Activated T-cell treated with anti-CD3 and anti-CD28 coated beads, Interleukin-2, amount 50 U/mL, for 72 hours (primary cell): Measurements from ENCODE around the gene ZBTB8B. TPM values are rescaled to one million over a fixed set of nuclear protein-coding genes. Genes with fewer than 3 reads are reported as not detected.
A peak's percentile ranks its signal among the peaks of the same experiment; 100 is the strongest.
"Not testable (repeated sequence)": the region's sequence is repeated elsewhere in the genome, so short reads cannot be mapped to it uniquely, and the experiment has no call there.

ENCODE experiments used
- ATAC-seq, 2 donors: fragments of 150-1000 bp; cut with Tn5 transposase; replicated peaks in 1 of 2; 2 replicates each; pipeline ENCODE4 v1.10.0; 2021; ENCODE audit warnings: moderate library complexity in 2 of 2, mild to moderate bottlenecking in 1 of 2
- DNase-seq, 2 donors: peaks; one replicate each; pipeline ENCODE4 v3.0.0; 2021 to 2022; ENCODE audit warnings: mixed read lengths in 1 of 2
- H3K27ac Mint-ChIP-seq: one replicate; pipeline ENCODE4 v1.8.0; 2022; ENCODE audit warnings: mild to moderate bottlenecking, moderate library complexity, mixed read lengths
- H3K27me3 Mint-ChIP-seq: one replicate; pipeline ENCODE4 v1.8.0; 2022; ENCODE audit warnings: low read depth, mixed read lengths
- H3K36me3 Mint-ChIP-seq, 2 donors: one replicate each; pipeline ENCODE4 v1.8.0; 2022; ENCODE audit warnings: mixed read lengths in 2 of 2, mild to moderate bottlenecking in 1 of 2; ENCODE audit not compliant: insufficient read depth in 2 of 2
- H3K4me1 Mint-ChIP-seq: one replicate; pipeline ENCODE4 v1.8.0; 2022; ENCODE audit warnings: low read depth, mixed read lengths
- H3K4me3 Mint-ChIP-seq, 2 donors: one replicate each; pipeline ENCODE4 v1.8.0; 2022; ENCODE audit warnings: mild to moderate bottlenecking in 2 of 2, mixed read lengths in 2 of 2, moderate library complexity in 2 of 2
- H3K9me3 Mint-ChIP-seq, 2 donors: one replicate each; pipeline ENCODE4 v1.8.0; 2022; ENCODE audit warnings: mixed read lengths in 2 of 2
- total RNA-seq, 2 donors: library from RNA; stranded (reverse); gene quantifications; one replicate each; pipeline ENCODE4 v1.2.3, GENCODE V29; 2022

Gene ZBTB8B
- total RNA-seq, 2 donors from 2014 or later: not detected

GRCh38 chr1:32449457-32449831, 15.4 kb upstream of the ZBTB8B start:
- not testable (repeated sequence) for ATAC-seq, H3K9me3 Mint-ChIP-seq, H3K4me1 Mint-ChIP-seq

GRCh38 chr1:32454726-32455125, 10.1 kb upstream of the ZBTB8B start:
- Mint-ChIP-seq H3K4me1 (no peaks in the 10 kb centered on the region), H3K27me3 (no peaks in the 10 kb centered on the region), H3K36me3 (peaks cover 7 to 8% of the 10 kb centered on the region in 2 donors), H3K4me3 (no peak overlapping the region), H3K27ac (no peak overlapping the region), H3K9me3 (peaks cover 8 to 10% of the 10 kb centered on the region in 2 donors)
- DNase-seq (no peak), ATAC-seq (no peak)

More at GRCh38 chr1:32449457-32449831, 15.4 kb upstream of the ZBTB8B start:
- not testable (repeated sequence) for H3K27ac Mint-ChIP-seq, DNase-seq, H3K4me3 Mint-ChIP-seq
- Mint-ChIP-seq H3K36me3 (peaks cover 4 to 13% of the 10 kb centered on the region in 2 donors), H3K27me3 (peaks cover 18% of the 10 kb centered on the region)

GRCh38 chr1:32455958-32456357, 8.9 kb upstream of the ZBTB8B start:
- no peaks in the 10 kb centered on the region for H3K4me1 Mint-ChIP-seq
- H3K9me3 Mint-ChIP-seq: peaks cover 7 to 10% of the 10 kb centered on the region in 2 donors
- no peak for DNase-seq

GRCh38 chr1:32458798-32459197, 6.1 kb upstream of the ZBTB8B start:
- not testable (repeated sequence) for H3K4me1 Mint-ChIP-seq, H3K27ac Mint-ChIP-seq, DNase-seq, H3K36me3 Mint-ChIP-seq, H3K4me3 Mint-ChIP-seq, ATAC-seq, H3K9me3 Mint-ChIP-seq
- H3K27me3 Mint-ChIP-seq: peaks cover 26% of the 10 kb centered on the region

More at GRCh38 chr1:32455958-32456357, 8.9 kb upstream of the ZBTB8B start:
- peaks cover 3 to 5% of the 10 kb centered on the region in 2 donors for H3K36me3 Mint-ChIP-seq
- no peak overlapping the region for H3K4me3 Mint-ChIP-seq
- no peak overlapping the region for H3K27ac Mint-ChIP-seq
- no peak for ATAC-seq
- H3K27me3 Mint-ChIP-seq: no peaks in the 10 kb centered on the region

GRCh38 chr1:32462977-32463376, 1.9 kb upstream of the ZBTB8B start:
- not testable (repeated sequence) for H3K27ac Mint-ChIP-seq, DNase-seq, H3K4me3 Mint-ChIP-seq, ATAC-seq, H3K36me3 Mint-ChIP-seq, H3K9me3 Mint-ChIP-seq
- Mint-ChIP-seq H3K27me3 (peaks cover 53% of the 10 kb centered on the region), H3K4me1 (peaks cover 12% of the 10 kb centered on the region)

GRCh38 chr1:32464191-32464715, 619 bp upstream of the ZBTB8B start:
- no peak for DNase-seq
- no peak overlapping the region for H3K27ac Mint-ChIP-seq

GRCh38 chr1:32465578-32465933, 684 bp downstream of the ZBTB8B start:
- peaks cover 12% of the 10 kb centered on the region for H3K4me1 Mint-ChIP-seq
- H3K27me3 Mint-ChIP-seq: peaks cover 53% of the 10 kb centered on the region
- H3K4me3 Mint-ChIP-seq: peak overlapping the region; percentile 82 to 92
- no peak overlapping the region for H3K27ac Mint-ChIP-seq
- no peaks in the 10 kb centered on the region for H3K9me3 Mint-ChIP-seq
- DNase-seq (no peak), ATAC-seq (no peak)
- no peaks in the 10 kb centered on the region for H3K36me3 Mint-ChIP-seq

More at GRCh38 chr1:32464191-32464715, 619 bp upstream of the ZBTB8B start:
- peaks cover 2% of the 10 kb centered on the region in 2 donors for H3K9me3 Mint-ChIP-seq
- H3K36me3 Mint-ChIP-seq: peaks cover under 1 to 1% of the 10 kb centered on the region in 2 donors
- H3K4me3 Mint-ChIP-seq: peak overlapping the region; percentile 82 to 92
- peaks cover 53% of the 10 kb centered on the region for H3K27me3 Mint-ChIP-seq
- no peak for ATAC-seq
- H3K4me1 Mint-ChIP-seq: peaks cover 12% of the 10 kb centered on the region

GRCh38 chr1:32466761-32467160, 1.9 kb downstream of the ZBTB8B start:
- Mint-ChIP-seq H3K4me3 (no peak overlapping the region), H3K9me3 (no peaks in the 10 kb centered on the region), H3K27ac (no peak overlapping the region), H3K36me3 (no peaks in the 10 kb centered on the region), H3K4me1 (peaks cover 12% of the 10 kb centered on the region), H3K27me3 (peaks cover 47% of the 10 kb centered on the region)
- no peak for DNase-seq
- ATAC-seq: no peak

GRCh38 chr1:32468791-32469190, 3.9 kb downstream of the ZBTB8B start:
- Mint-ChIP-seq H3K4me3 (no peak overlapping the region), H3K9me3 (no peaks in the 10 kb centered on the region), H3K36me3 (no peaks in the 10 kb centered on the region), H3K27ac (no peak overlapping the region), H3K27me3 (peaks cover 27% of the 10 kb centered on the region), H3K4me1 (peaks cover 12% of the 10 kb centered on the region)
- DNase-seq (no peak), ATAC-seq (no peak)

GRCh38 chr1:32470431-32470830, 5.6 kb downstream of the ZBTB8B start:
- no peak overlapping the region for H3K27ac Mint-ChIP-seq
- H3K4me1 Mint-ChIP-seq: peaks cover 4% of the 10 kb centered on the region
- H3K27me3 Mint-ChIP-seq: peaks cover 15% of the 10 kb centered on the region
- DNase-seq (no peak), ATAC-seq (no peak)
- H3K9me3 Mint-ChIP-seq: no peaks in the 10 kb centered on the region
- no peaks in the 10 kb centered on the region for H3K36me3 Mint-ChIP-seq
- no peak overlapping the region for H3K4me3 Mint-ChIP-seq

GRCh38 chr1:32470991-32471694, 6.3 kb downstream of the ZBTB8B start:
- H3K36me3 Mint-ChIP-seq: no peaks in the 10 kb centered on the region
- ATAC-seq: peak in 1 of 2 donors; percentile 60
- DNase-seq: peak; percentile 3 to 26
- peaks cover 11% of the 10 kb centered on the region for H3K27me3 Mint-ChIP-seq
- no peak overlapping the region for H3K4me3 Mint-ChIP-seq
- H3K27ac Mint-ChIP-seq: no peak overlapping the region
- H3K9me3 Mint-ChIP-seq: no peaks in the 10 kb centered on the region
- H3K4me1 Mint-ChIP-seq: no peaks in the 10 kb centered on the region

GRCh38 chr1:32471695-32472362, 7.0 kb downstream of the ZBTB8B start:
- peaks cover 14% of the 10 kb centered on the region for H3K27me3 Mint-ChIP-seq
- ATAC-seq: no peak
- H3K27ac Mint-ChIP-seq: no peak overlapping the region
- DNase-seq: no peak
- no peaks in the 10 kb centered on the region for H3K9me3 Mint-ChIP-seq
- H3K36me3 Mint-ChIP-seq: no peaks in the 10 kb centered on the region
- H3K4me1 Mint-ChIP-seq: no peaks in the 10 kb centered on the region
- no peak overlapping the region for H3K4me3 Mint-ChIP-seq

- not testable (repeated sequence) for H3K36me3 Mint-ChIP-seq, H3K4me3 Mint-ChIP-seq, H3K4me1 Mint-ChIP-seq, H3K9me3 Mint-ChIP-seq, ATAC-seq, DNase-seq, H3K27ac Mint-ChIP-seq
- peaks cover 17% of the 10 kb centered on the region for H3K27me3 Mint-ChIP-seq
Measured at GRCh38 chr1:32472966-32473365, 8.1 kb downstream of the ZBTB8B start.
